ENCODE measurements around the gene RIOX2.

The RIOX2 gene

GRCh38 chr3:97958796-97959195 is 13.4 kb downstream of the RIOX2 start:
- TF ChIP-seq REST (IDR thresholded peaks at IDR 0.05; ENCODE audit: insufficient read depth in 1 of 2, low read depth in 2 of 2, low read length in 2 of 2): no peak
- TF ChIP-seq POLR2AphosphoS5 (IDR thresholded peaks at IDR 0.05; ENCODE audit: low read depth, low read length): no peak
- TF ChIP-seq TAF1 (IDR thresholded peaks at IDR 0.05; ENCODE audit: borderline replicate concordance, insufficient read depth, low read length): no peak
- TF ChIP-seq SIN3A (IDR thresholded peaks at IDR 0.05; ENCODE audit: borderline replicate concordance, insufficient read depth, low read length): no peak
- no peak for TF ChIP-seq FOXP2 (optimal IDR thresholded peaks at IDR 0.05; ENCODE audit: borderline replicate concordance, extremely low read depth, extremely low read length, insufficient read depth)

GRCh38 chr3:97958396-97958795 is 13.8 kb downstream of the RIOX2 start:
- TF ChIP-seq FOXP2 (optimal IDR thresholded peaks at IDR 0.05; ENCODE audit: borderline replicate concordance, extremely low read depth, extremely low read length, insufficient read depth) (no peak), SIN3A (IDR thresholded peaks at IDR 0.05; ENCODE audit: borderline replicate concordance, insufficient read depth, low read length) (no peak), POLR2AphosphoS5 (IDR thresholded peaks at IDR 0.05; ENCODE audit: low read depth, low read length) (no peak), TAF1 (IDR thresholded peaks at IDR 0.05; ENCODE audit: borderline replicate concordance, insufficient read depth, low read length) (no peak), REST (IDR thresholded peaks at IDR 0.05; ENCODE audit: insufficient read depth in 1 of 2, low read depth in 2 of 2, low read length in 2 of 2) (no peak)

GRCh38 chr3:97957617-97958311 is 14.5 kb downstream of the RIOX2 start:
- TF ChIP-seq TAF1 (IDR thresholded peaks at IDR 0.05; ENCODE audit: borderline replicate concordance, insufficient read depth, low read length): no peak
- no peak for TF ChIP-seq SIN3A (IDR thresholded peaks at IDR 0.05; ENCODE audit: borderline replicate concordance, insufficient read depth, low read length)
- TF ChIP-seq FOXP2 (optimal IDR thresholded peaks at IDR 0.05; ENCODE audit: borderline replicate concordance, extremely low read depth, extremely low read length, insufficient read depth): no peak
- no peak for TF ChIP-seq POLR2AphosphoS5 (IDR thresholded peaks at IDR 0.05; ENCODE audit: low read depth, low read length)
- TF ChIP-seq REST (IDR thresholded peaks at IDR 0.05; ENCODE audit: insufficient read depth in 1 of 2, low read depth in 2 of 2, low read length in 2 of 2): no peak

GRCh38 chr3:97956051-97956450 is 16.2 kb downstream of the RIOX2 start:
- TF ChIP-seq REST (IDR thresholded peaks at IDR 0.05; ENCODE audit: insufficient read depth in 1 of 2, low read depth in 2 of 2, low read length in 2 of 2) (no peak), POLR2AphosphoS5 (IDR thresholded peaks at IDR 0.05; ENCODE audit: low read depth, low read length) (no peak), FOXP2 (optimal IDR thresholded peaks at IDR 0.05; ENCODE audit: borderline replicate concordance, extremely low read depth, extremely low read length, insufficient read depth) (no peak), TAF1 (IDR thresholded peaks at IDR 0.05; ENCODE audit: borderline replicate concordance, insufficient read depth, low read length) (no peak), SIN3A (IDR thresholded peaks at IDR 0.05; ENCODE audit: borderline replicate concordance, insufficient read depth, low read length) (no peak)

Data from PFSK-1 (cell line).